Ishikawa (cell line): ENCODE measurements around the gene THSD4.

ENCODE experiments used
- CEBPB ChIP-seq: IDR thresholded peaks from 2 replicates; pipeline ENCODE4 v1.6.1; 2012
- CREB1 ChIP-seq: IDR thresholded peaks from 2 replicates; pipeline ENCODE4 v1.6.1; 2012; ENCODE audit warnings: low read depth
- EGR1 ChIP-seq: IDR thresholded peaks from 2 replicates; pipeline ENCODE4 v1.6.1; 2012
- EP300 ChIP-seq: IDR thresholded peaks from 2 replicates; pipeline ENCODE4 v1.6.1; 2012; ENCODE audit warnings: borderline replicate concordance
- FOXM1 ChIP-seq: IDR thresholded peaks from 2 replicates; pipeline ENCODE4 v1.6.1; 2012; ENCODE audit warnings: low read depth, borderline replicate concordance
- RAD21 ChIP-seq: IDR thresholded peaks from 2 replicates; pipeline ENCODE4 v1.6.1; 2012; ENCODE audit warnings: low read depth
- REST ChIP-seq: IDR thresholded peaks from 2 replicates; pipeline ENCODE4 v1.6.1; 2012; ENCODE audit warnings: low read depth, mild to moderate bottlenecking
- TAF1 ChIP-seq: IDR thresholded peaks from 2 replicates; pipeline ENCODE4 v1.6.1; 2012; ENCODE audit warnings: low read depth, mild to moderate bottlenecking
- TCF12 ChIP-seq: IDR thresholded peaks from 2 replicates; pipeline ENCODE4 v1.6.1; 2012; ENCODE audit warnings: low read depth
- TEAD4 ChIP-seq: IDR thresholded peaks from 2 replicates; pipeline ENCODE4 v1.6.1; 2012
- USF1 ChIP-seq: IDR thresholded peaks from 2 replicates; pipeline ENCODE4 v1.6.1; 2012
- YY1 ChIP-seq: IDR thresholded peaks from 2 replicates; pipeline ENCODE4 v1.6.1; 2012; ENCODE audit warnings: low read depth

DNA sequence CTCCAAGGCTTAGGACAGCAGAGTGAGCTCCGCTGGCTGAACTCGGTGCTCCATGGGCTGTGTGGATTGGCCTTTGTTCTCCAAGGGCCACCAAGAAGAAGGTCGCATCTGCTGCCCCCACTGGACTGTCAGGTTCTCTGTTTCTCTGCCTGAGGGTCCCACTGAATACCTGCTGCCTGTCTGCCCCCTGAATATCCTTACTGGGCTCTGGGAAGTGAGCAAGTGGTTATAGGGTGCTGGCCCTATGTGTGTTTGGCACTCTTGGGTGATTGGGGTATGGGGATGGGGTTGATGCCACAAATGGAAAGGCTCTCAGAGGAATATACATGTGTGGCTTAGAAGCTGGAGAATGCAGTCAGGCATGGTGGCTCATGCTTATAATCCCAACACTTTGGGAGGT lies 82.3 kb downstream of the THSD4 start:
- no peak for TF ChIP-seq EP300
- TF ChIP-seq RAD21, result no peak
- TF ChIP-seq CEBPB, result no peak
- TF ChIP-seq YY1, result no peak
- no peak for TF ChIP-seq TCF12
- TF ChIP-seq TAF1, result no peak
- TF ChIP-seq FOXM1, result no peak
- TF ChIP-seq EGR1, result no peak
- no peak for TF ChIP-seq TEAD4
- TF ChIP-seq CREB1, result no peak
- TF ChIP-seq REST, result no peak
- TF ChIP-seq USF1, result no peak
